ENCODE measurements around the gene NELL1.

The NELL1 gene

DNA sequence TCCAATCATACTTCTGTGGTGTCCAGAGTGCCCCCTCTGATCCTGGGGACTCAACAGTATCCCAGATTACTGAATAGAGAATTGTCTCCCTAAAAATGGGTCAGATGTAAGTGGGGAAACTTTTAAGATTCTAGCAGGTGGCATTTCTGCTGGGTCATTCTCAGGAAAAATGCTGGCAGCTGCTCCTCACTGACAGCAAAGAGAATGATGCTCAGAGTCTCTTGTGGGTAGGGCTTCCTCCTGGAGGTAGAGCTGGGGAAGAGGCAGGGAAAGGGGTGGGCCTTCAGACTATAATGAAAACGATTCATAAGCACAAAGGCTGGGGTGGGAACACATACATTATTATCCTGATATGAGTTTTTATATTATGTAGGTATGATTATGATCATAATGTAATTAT, 647.2 kb downstream of the NELL1 start:
- no peak for DNase-seq (ENCODE audit: low read depth)
- no peak for TF ChIP-seq CTCF (IDR thresholded peaks at IDR 0.05; ENCODE audit: control insufficient read depth, insufficient read depth, low read depth, low read length, missing control alignments)
- H3K4me3 ChIP-seq (ENCODE audit: control insufficient read depth, low read depth, low read length): no peak overlapping the region

DNA sequence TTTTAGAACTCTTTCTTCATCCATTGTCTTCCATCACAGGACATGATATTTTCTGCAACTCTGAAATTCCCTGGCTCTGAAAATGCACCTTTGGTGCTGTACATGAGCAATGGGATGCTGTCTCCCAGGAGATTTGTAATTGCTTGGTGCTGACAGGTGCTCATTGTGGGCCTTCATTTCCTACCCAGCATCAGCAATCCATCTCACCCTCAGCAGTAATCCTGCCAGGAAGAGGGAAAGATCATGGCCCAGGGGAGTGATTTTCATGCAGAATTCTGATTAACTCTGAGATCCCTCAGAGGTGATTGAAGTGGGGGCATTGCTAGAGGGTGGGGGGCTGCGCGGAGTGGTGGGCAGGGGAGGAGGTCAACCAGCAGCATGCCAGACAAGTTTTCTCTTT, 651.7 kb downstream of the NELL1 start:
- DNase-seq (ENCODE audit: low read depth): no peak
- TF ChIP-seq CTCF (IDR thresholded peaks at IDR 0.05; ENCODE audit: control insufficient read depth, insufficient read depth, low read depth, low read length, missing control alignments): no peak
- H3K4me3 ChIP-seq (ENCODE audit: control insufficient read depth, low read depth, low read length): no peak overlapping the region

DNA sequence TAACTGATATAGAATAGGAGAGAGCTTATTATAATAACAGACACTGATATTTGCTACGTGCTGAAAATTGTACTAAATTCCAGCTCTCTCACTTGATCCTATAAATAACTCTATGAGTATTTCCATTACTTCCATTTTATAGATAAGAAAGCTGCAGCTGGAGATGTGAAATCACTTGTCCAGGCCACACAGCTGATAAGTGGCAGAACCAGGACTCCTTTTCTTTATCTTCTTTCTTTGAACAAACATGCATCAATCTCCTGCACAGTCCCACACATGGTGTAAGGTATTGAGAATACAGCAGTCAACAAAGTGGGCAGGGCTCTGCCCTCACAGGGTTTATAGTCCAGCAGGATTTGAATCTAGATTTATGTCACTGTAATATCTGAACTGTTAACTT, 652.1 kb downstream of the NELL1 start:
- DNase-seq (ENCODE audit: low read depth): no peak
- TF ChIP-seq CTCF (IDR thresholded peaks at IDR 0.05; ENCODE audit: control insufficient read depth, insufficient read depth, low read depth, low read length, missing control alignments): no peak
- no peak overlapping the region for H3K4me3 ChIP-seq (ENCODE audit: control insufficient read depth, low read depth, low read length)

DNA sequence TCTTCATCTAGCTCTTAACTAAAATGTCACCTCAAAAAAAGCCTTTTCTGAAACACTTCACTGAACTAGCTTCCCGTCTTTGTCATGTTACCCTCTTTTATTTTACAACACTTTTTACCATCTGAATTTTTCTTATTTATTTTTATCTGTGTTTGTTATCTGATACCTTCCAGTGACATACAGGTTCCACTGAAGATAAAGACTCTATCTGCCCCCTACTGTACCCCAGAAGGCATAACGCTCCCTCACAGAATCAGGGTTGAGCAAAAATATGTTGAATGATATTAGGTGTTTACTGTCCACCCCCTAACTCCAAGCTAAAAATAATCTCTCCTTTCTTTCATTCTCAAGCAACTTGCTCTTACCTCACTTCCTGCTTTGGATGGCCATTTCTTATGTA, 654.2 kb downstream of the NELL1 start:
- no peak for TF ChIP-seq CTCF (IDR thresholded peaks at IDR 0.05; ENCODE audit: control insufficient read depth, insufficient read depth, low read depth, low read length, missing control alignments)
- no peak for DNase-seq (ENCODE audit: low read depth)
- H3K4me3 ChIP-seq (ENCODE audit: control insufficient read depth, low read depth, low read length): no peak overlapping the region

DNA sequence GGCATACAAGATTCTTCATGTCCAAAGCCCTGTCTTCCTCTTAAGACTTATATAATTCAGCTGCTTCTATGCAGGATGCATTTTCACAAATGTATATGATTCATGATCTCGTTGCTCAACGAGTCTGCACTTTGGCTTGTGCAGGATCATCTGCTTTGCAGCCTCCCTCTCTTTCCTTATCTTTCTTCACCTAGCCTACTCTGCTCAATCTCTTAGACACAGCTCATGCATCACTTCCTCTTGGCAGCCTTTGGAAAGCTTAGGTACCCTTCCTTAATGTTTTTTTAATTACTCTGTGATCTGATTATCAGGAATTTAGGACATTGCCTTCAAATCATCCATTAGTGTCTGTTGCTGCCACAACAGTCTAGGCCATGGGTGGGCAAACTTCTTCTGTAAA, 673.8 kb downstream of the NELL1 start:
- DNase-seq (ENCODE audit: low read depth): no peak
- H3K4me3 ChIP-seq (ENCODE audit: control insufficient read depth, low read depth, low read length): no peak overlapping the region
- no peak for TF ChIP-seq CTCF (IDR thresholded peaks at IDR 0.05; ENCODE audit: control insufficient read depth, insufficient read depth, low read depth, low read length, missing control alignments)

DNA sequence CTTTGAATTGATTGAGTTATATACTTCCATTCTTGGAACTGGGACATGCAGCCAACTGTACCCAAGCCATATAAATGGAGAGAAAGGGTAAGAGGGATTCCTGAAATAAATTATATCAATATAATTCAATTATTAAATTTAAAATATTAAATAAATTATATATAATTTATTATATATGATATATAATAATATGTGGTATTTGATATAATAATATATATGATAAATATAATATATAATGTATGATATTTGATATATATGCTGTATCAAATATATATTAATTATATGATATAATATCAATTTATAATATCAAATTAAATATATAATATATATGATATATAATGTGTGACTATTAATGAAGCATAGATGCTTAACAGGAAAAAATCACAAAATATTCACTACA, 677.0 kb downstream of the NELL1 start:
- DNase-seq (ENCODE audit: low read depth): no peak

More for the DNA sequence above, 677.0 kb downstream of the NELL1 start:
- no peak for TF ChIP-seq CTCF (IDR thresholded peaks at IDR 0.05; ENCODE audit: control insufficient read depth, insufficient read depth, low read depth, low read length, missing control alignments)
- no peak overlapping the region for H3K4me3 ChIP-seq (ENCODE audit: control insufficient read depth, low read depth, low read length)
